ENCODE results near the gene MTMR2.

Gene MTMR2

DNA sequence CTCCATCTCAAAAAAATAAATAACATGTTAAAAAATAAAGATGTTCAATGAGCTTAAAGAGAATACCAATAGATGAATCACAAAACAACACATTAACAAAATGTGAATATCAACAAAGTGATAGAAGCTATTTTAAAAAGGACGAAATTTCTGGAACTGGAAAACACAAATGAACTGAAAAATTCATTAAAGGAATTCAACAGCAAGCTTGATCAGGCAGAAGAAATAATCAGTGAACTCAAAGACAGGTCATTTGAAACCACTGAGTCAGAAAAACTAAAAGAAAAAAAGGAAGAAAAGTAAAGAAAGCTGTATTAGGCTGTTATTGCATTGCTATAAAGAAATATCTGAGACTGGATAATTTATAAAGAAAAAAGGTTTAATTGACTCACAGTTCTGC lies 7.0 kb upstream of the MTMR2 start:
- no peak for TF ChIP-seq CTCF (IDR thresholded peaks at IDR 0.05; ENCODE audit: extremely low read depth, insufficient read depth, missing control alignments)
- in situ Hi-C loops (cut with MboI; ENCODE audit: low pct_unique_long_range_greater_than_20kb, low sequenced_read_pairs, unreplicated experiment), result no loop called here
- DNase-seq (ENCODE audit: low spot score), result no peak

DNA sequence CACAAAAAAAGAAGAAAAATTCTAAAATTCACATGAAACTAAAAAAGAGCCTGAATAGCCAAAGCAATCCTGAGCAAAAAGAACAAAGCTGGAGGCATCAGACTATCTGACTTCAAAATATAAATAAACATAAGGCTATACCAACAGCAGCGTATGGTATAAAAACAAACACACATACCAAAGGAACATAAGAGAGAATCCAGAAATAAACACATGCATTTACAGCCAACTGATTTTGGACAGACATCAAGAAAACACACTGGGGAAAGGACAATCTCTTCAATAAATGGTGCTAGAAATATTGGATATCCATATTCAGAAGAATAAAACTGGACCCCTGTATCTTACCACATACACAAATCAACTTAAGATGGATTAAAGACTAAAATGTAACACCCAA lies 2.8 kb upstream of the MTMR2 start:
- no peak for DNase-seq (ENCODE audit: low spot score)
- TF ChIP-seq CTCF (IDR thresholded peaks at IDR 0.05; ENCODE audit: extremely low read depth, insufficient read depth, missing control alignments), result no peak
- in situ Hi-C loops (cut with MboI; ENCODE audit: low pct_unique_long_range_greater_than_20kb, low sequenced_read_pairs, unreplicated experiment), result no loop called here

DNA sequence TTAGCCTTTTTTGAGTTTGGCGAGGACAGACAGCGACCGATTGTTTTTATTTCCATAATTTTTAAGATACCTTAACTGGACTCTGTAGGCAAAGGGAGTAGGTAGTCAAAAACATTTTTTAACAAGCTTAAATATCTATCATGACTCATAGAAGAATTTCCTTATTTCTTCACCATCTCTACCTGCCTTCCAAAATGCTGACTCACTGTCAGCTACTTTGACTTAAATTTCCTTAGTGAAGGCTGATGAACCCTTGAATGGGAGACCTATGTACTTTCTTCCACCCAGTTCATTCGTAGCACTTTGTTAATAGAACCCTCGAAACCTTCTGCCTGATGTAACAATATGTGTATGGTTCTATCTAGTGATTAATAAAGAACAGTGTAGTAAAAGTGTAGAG lies 1.1 kb upstream of the MTMR2 start:
- no peak for TF ChIP-seq CTCF (IDR thresholded peaks at IDR 0.05; ENCODE audit: extremely low read depth, insufficient read depth, missing control alignments)
- DNase-seq (ENCODE audit: low spot score), result peak; percentile 9
- in situ Hi-C loops (cut with MboI; ENCODE audit: low pct_unique_long_range_greater_than_20kb, low sequenced_read_pairs, unreplicated experiment), result no loop called here

GRCh38 chr11:95924414-95924760 lies 480 bp upstream of the MTMR2 start:
- in situ Hi-C loops (cut with MboI; ENCODE audit: low pct_unique_long_range_greater_than_20kb, low sequenced_read_pairs, unreplicated experiment), result no loop called here
- peak; percentile 9 for DNase-seq (ENCODE audit: low spot score)
- no peak for TF ChIP-seq CTCF (IDR thresholded peaks at IDR 0.05; ENCODE audit: extremely low read depth, insufficient read depth, missing control alignments)

DNA sequence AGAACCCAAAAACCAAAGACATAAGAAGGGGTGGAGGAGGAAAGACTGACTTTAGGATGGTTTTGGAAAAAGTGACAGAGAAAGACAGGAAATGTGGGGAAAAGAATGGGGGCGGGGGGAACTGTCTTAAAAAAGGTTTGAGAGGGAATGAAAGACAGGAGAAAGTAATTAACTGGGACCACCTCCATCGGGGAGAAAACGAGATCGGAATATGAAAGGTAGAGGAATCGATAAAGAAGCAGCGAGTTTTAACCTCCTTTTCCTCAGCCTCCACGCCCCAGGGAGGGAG lies 524 bp downstream of the MTMR2 start:
- DNase-seq (ENCODE audit: low spot score), result peak; percentile 7
- TF ChIP-seq CTCF (IDR thresholded peaks at IDR 0.05; ENCODE audit: extremely low read depth, insufficient read depth, missing control alignments), result no peak
- in situ Hi-C loops (cut with MboI; ENCODE audit: low pct_unique_long_range_greater_than_20kb, low sequenced_read_pairs, unreplicated experiment), result no loop called here

DNA sequence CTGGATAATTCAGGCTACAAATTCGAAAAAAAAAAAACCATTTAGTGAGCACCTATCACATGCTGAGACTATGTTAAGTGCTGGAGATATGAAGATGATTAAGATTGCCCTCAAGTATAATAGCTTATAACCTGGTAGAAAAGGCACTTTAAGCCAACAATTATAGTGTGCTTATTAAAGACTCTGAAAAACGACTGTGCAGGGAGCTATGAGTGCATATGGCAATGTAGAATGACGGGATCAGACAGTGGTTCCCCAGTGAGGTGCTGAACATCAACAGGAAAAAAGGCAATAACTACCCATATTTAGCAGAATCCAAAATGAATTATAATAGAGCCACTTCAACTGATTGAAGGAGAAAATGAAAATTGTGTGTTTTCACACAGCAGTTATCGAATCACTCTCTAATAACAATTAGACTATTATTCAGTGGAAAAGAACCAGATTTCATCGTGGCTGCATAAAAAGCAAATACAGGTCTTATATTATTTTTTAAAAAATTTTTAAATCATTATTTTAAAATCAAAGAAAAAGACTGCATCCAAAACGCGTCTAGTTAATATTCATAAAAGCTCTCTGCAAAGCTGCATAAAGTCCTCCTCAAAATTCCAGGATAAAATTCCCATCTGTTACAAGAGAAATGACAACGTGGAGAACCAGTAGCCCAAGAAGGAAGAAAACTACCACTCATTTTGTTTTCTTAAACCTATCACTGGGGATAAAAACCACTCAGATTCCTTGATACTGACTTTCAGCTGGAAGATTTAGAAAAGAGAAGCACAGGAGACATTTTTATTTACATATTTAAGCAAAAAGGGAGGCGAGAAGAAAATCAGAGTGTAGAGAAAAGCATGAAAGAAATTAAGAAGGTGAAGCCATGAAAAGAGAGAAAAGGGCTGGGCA lies 1.1 kb downstream of the MTMR2 start:
- no peak for TF ChIP-seq CTCF (IDR thresholded peaks at IDR 0.05; ENCODE audit: extremely low read depth, insufficient read depth, missing control alignments)
- DNase-seq (ENCODE audit: low spot score), result no peak
- in situ Hi-C loops (cut with MboI; ENCODE audit: low pct_unique_long_range_greater_than_20kb, low sequenced_read_pairs, unreplicated experiment), result no loop called here

All from GM13977 (cell line).